ENCODE results near the gene WWOX. TPM values are rescaled to one million over a fixed set of nuclear protein-coding genes. Genes with fewer than 3 reads are reported as not detected.

WWOX gene
- total RNA-seq, 1 donor from 2014 or later, result 16.1 TPM

DNA sequence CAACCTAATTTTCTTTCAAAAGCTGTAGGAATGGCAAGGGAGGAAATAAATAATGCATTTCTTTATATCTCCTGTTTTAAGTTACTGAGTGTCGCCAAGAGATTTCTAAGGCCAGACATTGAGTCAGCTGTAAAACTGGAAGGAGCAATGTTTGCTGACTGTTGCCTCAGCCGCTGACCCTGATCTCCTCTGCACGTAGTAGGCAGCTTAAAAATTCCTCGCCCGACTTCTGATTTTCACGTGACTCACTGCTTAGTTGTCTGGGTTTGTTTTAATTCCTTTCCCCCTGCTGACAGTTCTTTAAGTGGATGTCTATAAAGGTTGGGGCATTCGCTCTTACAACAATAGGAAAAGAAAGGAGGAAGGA lies 100.6 kb downstream of the WWOX start:
- Mint-ChIP-seq H3K9me3 (no peaks in the 10 kb centered on the region), H3K36me3 (ENCODE audit: low read depth) (no peaks in the 10 kb centered on the region), H3K4me1 (no peaks in the 10 kb centered on the region), H3K4me3 (no peak overlapping the region), H3K27me3 (no peaks in the 10 kb centered on the region), H3K27ac (no peak overlapping the region)
- DNase-seq, result no peak
- intact Hi-C loops (cut with micrococcal nuclease), result no loop called here

GRCh38 chr16:78200623-78201096 lies 101.2 kb downstream of the WWOX start:
- Mint-ChIP-seq H3K4me1 (no peaks in the 10 kb centered on the region), H3K27ac (no peak overlapping the region), H3K27me3 (no peaks in the 10 kb centered on the region), H3K9me3 (no peaks in the 10 kb centered on the region), H3K4me3 (no peak overlapping the region), H3K36me3 (ENCODE audit: low read depth) (no peaks in the 10 kb centered on the region)
- intact Hi-C loops (cut with micrococcal nuclease), result no loop called here
- DNase-seq, result no peak

DNA sequence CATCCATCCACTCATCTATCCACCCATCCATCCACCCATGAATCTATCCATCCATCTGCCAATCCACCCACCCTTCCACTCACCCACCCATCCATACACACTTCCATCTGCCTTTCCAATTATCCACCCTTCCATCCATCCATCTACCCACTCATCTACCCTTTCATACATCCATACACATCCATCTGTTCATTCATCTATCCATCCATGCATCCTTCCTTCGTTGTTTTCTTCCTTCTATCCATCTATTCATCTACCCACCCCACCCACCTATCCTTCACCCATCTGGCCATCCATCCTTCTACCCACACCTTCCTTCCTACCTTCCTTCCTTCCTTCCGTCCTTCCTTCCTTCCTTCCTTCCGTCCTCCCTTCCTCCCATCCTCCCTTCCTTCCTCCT lies 106.1 kb downstream of the WWOX start:
- no peaks in the 10 kb centered on the region for H3K27me3 Mint-ChIP-seq
- no peaks in the 10 kb centered on the region for H3K9me3 Mint-ChIP-seq
- H3K4me1 Mint-ChIP-seq, result no peaks in the 10 kb centered on the region
- H3K4me3 Mint-ChIP-seq, result no peak overlapping the region
- H3K36me3 Mint-ChIP-seq (ENCODE audit: low read depth), result no peaks in the 10 kb centered on the region
- DNase-seq, result no peak
- intact Hi-C loops (cut with micrococcal nuclease), result no loop called here
- no peak overlapping the region for H3K27ac Mint-ChIP-seq

GRCh38 chr16:78206623-78207223 lies 107.3 kb downstream of the WWOX start:
- H3K4me3 Mint-ChIP-seq, result no peak overlapping the region
- DNase-seq, result no peak
- no peaks in the 10 kb centered on the region for H3K9me3 Mint-ChIP-seq
- no peaks in the 10 kb centered on the region for H3K36me3 Mint-ChIP-seq (ENCODE audit: low read depth)
- H3K27ac Mint-ChIP-seq, result no peak overlapping the region
- intact Hi-C loops (cut with micrococcal nuclease), result no loop called here
- H3K27me3 Mint-ChIP-seq, result no peaks in the 10 kb centered on the region
- no peaks in the 10 kb centered on the region for H3K4me1 Mint-ChIP-seq

- H3K4me3 Mint-ChIP-seq, result no peak overlapping the region
Observed at GRCh38 chr16:78209951-78210661, 110.7 kb downstream of the WWOX start.

GRCh38 chr16:78211020-78211599 lies 111.7 kb downstream of the WWOX start:
- H3K27ac Mint-ChIP-seq, result no peak overlapping the region
- no peaks in the 10 kb centered on the region for H3K9me3 Mint-ChIP-seq
- no peaks in the 10 kb centered on the region for H3K4me1 Mint-ChIP-seq
- no peak for DNase-seq
- no peak overlapping the region for H3K4me3 Mint-ChIP-seq
- no peaks in the 10 kb centered on the region for H3K27me3 Mint-ChIP-seq
- intact Hi-C loops (cut with micrococcal nuclease), result no loop called here
- no peaks in the 10 kb centered on the region for H3K36me3 Mint-ChIP-seq (ENCODE audit: low read depth)

More at GRCh38 chr16:78209951-78210661, 110.7 kb downstream of the WWOX start:
- no peaks in the 10 kb centered on the region for H3K27me3 Mint-ChIP-seq
- no peaks in the 10 kb centered on the region for H3K4me1 Mint-ChIP-seq
- intact Hi-C loops (cut with micrococcal nuclease), result no loop called here
- H3K36me3 Mint-ChIP-seq (ENCODE audit: low read depth), result no peaks in the 10 kb centered on the region
- H3K9me3 Mint-ChIP-seq, result no peaks in the 10 kb centered on the region
- H3K27ac Mint-ChIP-seq, result no peak overlapping the region
- DNase-seq, result no peak

DNA sequence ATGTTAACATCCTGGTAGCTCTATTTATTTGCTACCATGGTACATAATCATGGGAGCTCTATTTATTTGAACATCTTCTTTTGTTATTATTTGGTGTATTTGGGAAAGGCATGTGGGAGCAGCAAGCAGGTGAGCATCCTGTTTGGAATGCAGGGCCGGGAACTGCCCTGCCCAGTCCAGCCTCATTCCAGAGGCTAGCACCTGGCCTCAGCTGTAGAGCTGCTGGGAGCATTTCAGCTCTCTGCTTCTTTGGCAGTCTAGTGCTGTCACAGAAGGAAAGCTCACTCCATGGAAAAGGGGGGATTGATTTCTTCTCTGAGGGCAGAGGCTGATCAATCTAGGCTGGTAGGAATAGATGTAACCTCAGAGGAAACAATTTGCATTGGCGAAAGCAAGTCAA lies 112.5 kb downstream of the WWOX start:
- no peak overlapping the region for H3K27ac Mint-ChIP-seq
- no peaks in the 10 kb centered on the region for H3K9me3 Mint-ChIP-seq
- no peaks in the 10 kb centered on the region for H3K36me3 Mint-ChIP-seq (ENCODE audit: low read depth)
- intact Hi-C loops (cut with micrococcal nuclease), result no loop called here
- no peak overlapping the region for H3K4me3 Mint-ChIP-seq
- H3K4me1 Mint-ChIP-seq, result no peaks in the 10 kb centered on the region
- no peaks in the 10 kb centered on the region for H3K27me3 Mint-ChIP-seq
- no peak for DNase-seq

- Mint-ChIP-seq H3K36me3 (ENCODE audit: low read depth) (no peaks in the 10 kb centered on the region), H3K4me3 (no peak overlapping the region)
- intact Hi-C loops (cut with micrococcal nuclease), result no loop called here
Observed at GRCh38 chr16:78212674-78213073, 113.2 kb downstream of the WWOX start.

GRCh38 chr16:78213751-78214150 lies 114.3 kb downstream of the WWOX start:
- Mint-ChIP-seq H3K36me3 (ENCODE audit: low read depth) (no peaks in the 10 kb centered on the region), H3K9me3 (no peaks in the 10 kb centered on the region), H3K4me1 (no peaks in the 10 kb centered on the region), H3K27me3 (no peaks in the 10 kb centered on the region), H3K27ac (no peak overlapping the region), H3K4me3 (no peak overlapping the region)
- no peak for DNase-seq
- intact Hi-C loops (cut with micrococcal nuclease), result no loop called here

More at GRCh38 chr16:78212674-78213073, 113.2 kb downstream of the WWOX start:
- no peak for DNase-seq
- Mint-ChIP-seq H3K27ac (no peak overlapping the region), H3K4me1 (no peaks in the 10 kb centered on the region), H3K27me3 (no peaks in the 10 kb centered on the region), H3K9me3 (no peaks in the 10 kb centered on the region)

- DNase-seq, result no peak
- intact Hi-C loops (cut with micrococcal nuclease), result no loop called here
- Mint-ChIP-seq H3K9me3 (no peaks in the 10 kb centered on the region), H3K36me3 (ENCODE audit: low read depth) (no peaks in the 10 kb centered on the region), H3K27me3 (no peaks in the 10 kb centered on the region), H3K4me1 (no peaks in the 10 kb centered on the region), H3K4me3 (no peak overlapping the region), H3K27ac (no peak overlapping the region)
Observed at GRCh38 chr16:78215222-78215621, 115.8 kb downstream of the WWOX start.

DNA sequence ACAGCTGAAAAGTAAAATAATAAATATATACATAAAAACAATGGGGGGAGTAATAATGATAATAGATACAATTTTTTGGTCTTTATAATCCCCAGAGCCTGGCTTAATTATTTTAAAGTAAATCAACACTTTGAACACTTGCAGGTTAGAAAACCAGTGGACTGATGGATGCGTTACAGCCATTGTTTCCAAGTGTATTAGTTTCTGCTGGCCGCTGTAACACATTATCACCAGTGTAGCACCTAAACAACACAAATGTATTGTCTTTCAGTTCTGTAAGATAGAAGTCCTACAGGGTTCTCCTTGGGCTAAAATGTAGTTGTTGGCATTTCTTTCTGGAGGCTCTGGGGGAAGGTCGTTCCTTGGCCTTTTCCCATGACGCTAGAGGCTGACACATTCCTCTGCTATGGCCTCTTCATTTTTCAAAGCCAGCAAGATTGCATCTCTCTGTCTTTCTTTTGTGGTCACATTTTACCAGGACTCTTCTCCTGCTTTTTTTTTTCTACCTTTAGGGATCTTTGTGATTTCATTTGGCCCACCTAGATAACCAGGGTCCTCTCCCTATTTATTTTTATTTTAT lies 116.8 kb downstream of the WWOX start:
- intact Hi-C loops (cut with micrococcal nuclease), result no loop called here
- H3K4me1 Mint-ChIP-seq, result no peaks in the 10 kb centered on the region
- DNase-seq, result no peak
- no peaks in the 10 kb centered on the region for H3K9me3 Mint-ChIP-seq
- no peaks in the 10 kb centered on the region for H3K36me3 Mint-ChIP-seq (ENCODE audit: low read depth)
- H3K27me3 Mint-ChIP-seq, result no peaks in the 10 kb centered on the region
- no peak overlapping the region for H3K4me3 Mint-ChIP-seq
- H3K27ac Mint-ChIP-seq, result no peak overlapping the region

GRCh38 chr16:78217276-78217675 lies 117.8 kb downstream of the WWOX start:
- no peaks in the 10 kb centered on the region for H3K4me1 Mint-ChIP-seq
- no peaks in the 10 kb centered on the region for H3K36me3 Mint-ChIP-seq (ENCODE audit: low read depth)
- no peaks in the 10 kb centered on the region for H3K27me3 Mint-ChIP-seq
- H3K9me3 Mint-ChIP-seq, result no peaks in the 10 kb centered on the region
- no peak overlapping the region for H3K27ac Mint-ChIP-seq
- no peak for DNase-seq
- intact Hi-C loops (cut with micrococcal nuclease), result no loop called here
- no peak overlapping the region for H3K4me3 Mint-ChIP-seq

DNA sequence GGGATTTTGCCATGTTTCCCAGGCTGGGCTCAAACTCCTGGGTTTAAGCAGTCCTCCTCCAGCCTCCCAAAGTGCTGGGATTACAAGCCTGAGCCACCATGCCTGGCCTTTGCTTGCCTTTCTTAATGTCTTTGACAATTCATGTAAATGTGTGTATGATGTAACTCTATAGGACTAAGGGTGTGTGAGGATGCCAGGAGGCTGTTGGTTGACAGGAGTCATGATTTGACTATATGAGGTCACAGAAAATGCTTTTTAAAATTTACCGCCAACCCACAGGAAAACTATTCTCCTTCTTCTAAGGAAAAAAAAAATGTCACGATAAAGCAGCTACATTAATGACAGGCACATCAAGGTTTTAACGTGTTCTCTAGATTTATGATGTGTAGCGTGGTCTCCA lies 118.8 kb downstream of the WWOX start:
- no peak overlapping the region for H3K27ac Mint-ChIP-seq
- H3K4me1 Mint-ChIP-seq, result no peaks in the 10 kb centered on the region
- H3K4me3 Mint-ChIP-seq, result no peak overlapping the region
- no peak for DNase-seq
- H3K36me3 Mint-ChIP-seq (ENCODE audit: low read depth), result no peaks in the 10 kb centered on the region
- no peaks in the 10 kb centered on the region for H3K9me3 Mint-ChIP-seq
- intact Hi-C loops (cut with micrococcal nuclease), result no loop called here
- no peaks in the 10 kb centered on the region for H3K27me3 Mint-ChIP-seq

DNA sequence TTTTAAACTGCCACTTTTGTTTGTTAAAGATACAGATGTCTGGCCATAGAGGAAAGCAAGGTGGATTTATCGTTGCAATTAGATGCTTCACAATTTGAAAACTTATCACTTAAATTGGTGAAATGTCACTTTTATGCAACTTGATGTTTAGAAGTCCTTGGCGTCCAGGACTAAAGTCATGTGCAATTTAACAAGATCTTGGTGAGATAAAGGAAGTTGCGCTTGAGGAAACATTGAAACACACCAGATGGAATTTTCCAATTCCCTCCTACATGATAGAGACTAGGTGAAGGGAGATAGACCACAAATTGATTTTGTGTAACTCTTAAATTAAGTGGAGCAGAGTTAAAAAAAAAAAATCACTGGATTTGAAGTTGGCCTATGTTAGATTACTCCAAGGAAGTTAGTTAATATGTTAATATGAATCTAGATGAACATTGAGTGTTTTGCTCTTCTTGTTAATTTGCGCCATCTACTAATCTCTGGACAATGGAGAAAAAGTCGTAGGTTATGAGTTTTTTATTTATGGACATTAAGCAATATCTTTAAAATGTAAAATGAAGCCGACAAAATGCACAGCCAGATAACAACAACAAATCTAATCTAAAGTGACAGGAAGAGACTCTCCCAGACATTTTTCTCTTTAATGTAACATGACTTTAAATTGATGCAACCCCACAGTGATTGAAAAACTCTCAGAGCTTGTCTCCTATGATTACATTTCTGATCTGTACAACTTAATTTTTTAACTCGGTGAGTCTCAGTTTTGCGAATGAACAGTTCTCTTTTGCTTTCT lies 119.6 kb downstream of the WWOX start:
- intact Hi-C loops (cut with micrococcal nuclease), result no loop called here
- no peaks in the 10 kb centered on the region for H3K36me3 Mint-ChIP-seq (ENCODE audit: low read depth)
- H3K27ac Mint-ChIP-seq, result no peak overlapping the region
- no peaks in the 10 kb centered on the region for H3K9me3 Mint-ChIP-seq
- H3K27me3 Mint-ChIP-seq, result no peaks in the 10 kb centered on the region
- no peak overlapping the region for H3K4me3 Mint-ChIP-seq
- H3K4me1 Mint-ChIP-seq, result no peaks in the 10 kb centered on the region
- no peak for DNase-seq
